Measurements from ENCODE around the gene ZNF821. TPM values are rescaled to one million over a fixed set of nuclear protein-coding genes. Genes with fewer than 3 reads are reported as not detected.

ZNF821 gene
- total RNA-seq, 1 experiment from 2014 or later, result 6.4 TPM

- DNase-seq (ENCODE audit: low read depth, low spot score) (no peak), ATAC-seq (no peak)
- Histone ChIP-seq H3K4me1 (ENCODE audit: control insufficient read depth, insufficient read depth, low read length) (no peaks in the 10 kb centered on the region), H3K4me3 (ENCODE audit: low read depth in 2 of 2, low read length in 2 of 2) (no peak overlapping the region), H3K27me3 (ENCODE audit: control insufficient read depth, insufficient read depth, low read length) (no peaks in the 10 kb centered on the region), H3K36me3 (ENCODE audit: control insufficient read depth, insufficient read depth, low read length) (no peaks in the 10 kb centered on the region), H3K9me3 (ENCODE audit: control insufficient read depth, insufficient read depth, low read depth, low read length) (no peaks in the 10 kb centered on the region), H3K27ac (ENCODE audit: low read length) (no peak overlapping the region)
- no peak for TF ChIP-seq REST (IDR thresholded peaks at IDR 0.05; ENCODE audit: insufficient read depth in 1 of 2, low read depth in 2 of 2, low read length in 1 of 2)
- TF ChIP-seq POLR2AphosphoS5 (IDR thresholded peaks at IDR 0.05; ENCODE audit: low read depth, low read length), result no peak
- TF ChIP-seq TCF7L2 (IDR thresholded peaks at IDR 0.05; ENCODE audit: low read depth, low read length), result no peak
- no peak for TF ChIP-seq CTCF (IDR thresholded peaks at IDR 0.05)
- no peak for TF ChIP-seq SIN3A (IDR thresholded peaks at IDR 0.05; ENCODE audit: borderline replicate concordance, insufficient read depth, low read depth, low read length)
- no TSS peak for BruUV-seq (replicated peaks)
- CTCF ChIA-PET, result interaction anchor here (0.6 kb wide), 1 partner anchor 22 kb away, joined by 5 read pairs; no protein-coding TSS in a partner anchor
- POLR2A ChIA-PET, result no interaction called here
- in situ Hi-C loops (cut with HindIII; ENCODE audit: low pct_unique_long_range_greater_than_20kb, low sequenced_read_pairs), result no loop called here
- intact Hi-C loops (cut with micrococcal nuclease; ENCODE audit: unreplicated experiment), result no loop called here
These were observed 24.0 kb downstream of the ZNF821 start for GRCh38 chr16:71859762-71860521.

GRCh38 chr16:71855937-71856662 is 27.9 kb downstream of the ZNF821 start:
- Histone ChIP-seq H3K4me3 (ENCODE audit: low read depth in 2 of 2, low read length in 2 of 2) (no peak overlapping the region), H3K9me3 (ENCODE audit: control insufficient read depth, insufficient read depth, low read depth, low read length) (no peaks in the 10 kb centered on the region), H3K27ac (ENCODE audit: low read length) (no peak overlapping the region), H3K36me3 (ENCODE audit: control insufficient read depth, insufficient read depth, low read length) (no peaks in the 10 kb centered on the region), H3K4me1 (ENCODE audit: control insufficient read depth, insufficient read depth, low read length) (no peaks in the 10 kb centered on the region), H3K27me3 (ENCODE audit: control insufficient read depth, insufficient read depth, low read length) (no peaks in the 10 kb centered on the region)
- in situ Hi-C loops (cut with HindIII; ENCODE audit: low pct_unique_long_range_greater_than_20kb, low sequenced_read_pairs), result no loop called here
- BruUV-seq (replicated peaks), result no TSS peak
- DNase-seq (ENCODE audit: low read depth, low spot score) (no peak), ATAC-seq (no peak)
- TF ChIP-seq SIN3A (IDR thresholded peaks at IDR 0.05; ENCODE audit: borderline replicate concordance, insufficient read depth, low read depth, low read length), result no peak
- no peak for TF ChIP-seq POLR2AphosphoS5 (IDR thresholded peaks at IDR 0.05; ENCODE audit: low read depth, low read length)
- no peak for TF ChIP-seq TCF7L2 (IDR thresholded peaks at IDR 0.05; ENCODE audit: low read depth, low read length)
- TF ChIP-seq REST (IDR thresholded peaks at IDR 0.05; ENCODE audit: insufficient read depth in 1 of 2, low read depth in 2 of 2, low read length in 1 of 2), result no peak
- TF ChIP-seq CTCF (IDR thresholded peaks at IDR 0.05), result no peak
- ChIA-PET CTCF (no interaction called here), POLR2A (no interaction called here)
- intact Hi-C loops (cut with micrococcal nuclease; ENCODE audit: unreplicated experiment), result no loop called here
